Lower leg skin (tissue), 4 donors: ENCODE results near the gene PTEN. TPM values are rescaled to one million over a fixed set of nuclear protein-coding genes. Genes with fewer than 3 reads are reported as not detected.
"Not testable (repeated sequence)": the region's sequence is repeated elsewhere in the genome, so short reads cannot be mapped to it uniquely, and the experiment has no call there.

Experiments
- DNase-seq, 2 donors: peaks; one replicate each; pipeline ENCODE4 v3.0.0-alpha.2; 2019; ENCODE audit warnings: low spot score in 2 of 2
- H3K4me3 ChIP-seq: fragments of 200-600 bp; sonication (generic); 2 replicates; pipeline ENCODE4 v1.5.1; 2017; ENCODE audit warnings: mild to moderate bottlenecking, low read depth; ENCODE audit not compliant: poor library complexity, severe bottlenecking
- CTCF ChIP-seq, 3 donors: fragments of 450-650 bp; IDR thresholded peaks; one replicate each; pipeline ENCODE4 v1.5.1; 2016; ENCODE audit warnings: antibody characterized with exemption in 3 of 3, mild to moderate bottlenecking in 3 of 3, moderate library complexity in 2 of 3
- POLR2A ChIP-seq, 2 donors: fragments of 450-650 bp; IDR thresholded peaks; one replicate each; pipeline ENCODE4 v1.6.1; 2016 to 2017; ENCODE audit warnings: antibody characterized with exemption in 2 of 2, mild to moderate bottlenecking in 1 of 2, moderate library complexity in 1 of 2
- WGBS, 2 donors: methylation state at CpG; one replicate each; pipeline ENCODE4 v1.1.5; 2018; 5-methylcytosine and 5-hydroxymethylcytosine counted together
- intact Hi-C: fragments of 100-400 bp; cut with DNase I; formaldehyde crosslinking; loops from one replicate; pipeline ENCODE4 v1.15.0; 2023; ENCODE audit warnings: low total_unique reads
- total RNA-seq, 4 donors: library from RNA; depleted of rRNA; stranded (reverse); fragments of >200 nt; gene quantifications; one replicate each; pipeline ENCODE4 v1.1.0, GENCODE V29; 2016

PTEN gene
- total RNA-seq, 4 donors from 2014 or later: 54.8 to 87.4 (median 68.8) TPM

- no peak for TF ChIP-seq POLR2A (IDR thresholded peaks at IDR 0.05)
- no peak for TF ChIP-seq CTCF (IDR thresholded peaks at IDR 0.05)
- WGBS, 2 donors: 18 to 22% methylated on average over 29 of the region's 29 CpGs
- intact Hi-C loops: no loop called here
- DNase-seq: no peak
- H3K4me3 ChIP-seq: peak overlapping the region; percentile 90
Measured at GRCh38 chr10:87818505-87819288, 44.7 kb upstream of the PTEN start.

GRCh38 chr10:87819289-87819585 is 44.2 kb upstream of the PTEN start:
- DNase-seq: no peak
- H3K4me3 ChIP-seq: no peak overlapping the region
- intact Hi-C loops: no loop called here
- no peak for TF ChIP-seq CTCF (IDR thresholded peaks at IDR 0.05)
- no peak for TF ChIP-seq POLR2A (IDR thresholded peaks at IDR 0.05)
- WGBS, 2 donors: 91 to 94% methylated on average over 6 of the region's 6 CpGs

DNA sequence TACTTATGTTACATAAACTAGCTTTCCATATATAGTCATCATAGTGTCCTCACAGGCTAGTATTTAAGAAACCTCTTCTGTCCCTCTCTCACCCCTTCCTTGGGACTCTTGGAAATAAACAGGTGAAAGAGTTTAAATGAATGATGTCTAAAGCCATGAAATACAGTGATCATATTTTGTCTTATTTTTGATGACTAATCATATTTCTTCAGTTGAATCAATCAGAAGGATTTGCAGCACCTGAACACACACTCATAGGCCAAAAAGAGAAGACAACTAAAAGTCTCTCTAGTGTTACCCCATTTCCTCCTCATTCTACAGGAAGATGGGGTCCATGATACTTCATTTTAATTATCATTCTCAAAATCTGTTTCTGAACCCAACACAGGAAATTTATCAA is 36.8 kb upstream of the PTEN start:
- intact Hi-C loops: no loop called here
- no peak overlapping the region for H3K4me3 ChIP-seq
- TF ChIP-seq CTCF (IDR thresholded peaks at IDR 0.05): no peak
- no peak for TF ChIP-seq POLR2A (IDR thresholded peaks at IDR 0.05)
- DNase-seq: no peak

DNA sequence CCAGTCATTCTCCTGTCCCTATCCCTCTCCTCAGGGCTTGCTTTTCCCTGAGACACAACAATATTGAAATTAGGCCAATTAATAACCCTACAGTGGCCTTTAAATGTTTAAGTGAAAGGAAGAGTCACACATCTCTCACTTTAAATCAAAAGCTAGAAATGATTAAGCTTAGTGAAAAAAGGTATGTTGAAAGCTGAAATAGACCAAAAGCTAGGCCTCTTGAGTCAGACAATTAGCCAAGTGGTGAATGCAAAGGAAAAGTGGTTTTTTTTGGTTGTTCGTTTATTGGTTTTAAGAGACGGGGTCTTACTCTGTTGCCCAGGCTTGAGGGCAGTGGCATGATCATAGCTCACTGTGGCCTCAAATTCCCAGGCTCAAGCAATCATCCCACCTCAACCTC is 35.7 kb upstream of the PTEN start:
- intact Hi-C loops: no loop called here
- no peak overlapping the region for H3K4me3 ChIP-seq
- no peak for DNase-seq
- TF ChIP-seq POLR2A (IDR thresholded peaks at IDR 0.05) (no peak), CTCF (IDR thresholded peaks at IDR 0.05) (no peak)
- WGBS, 2 donors: 91 to 96% methylated on average over 2 of the region's 2 CpGs

DNA sequence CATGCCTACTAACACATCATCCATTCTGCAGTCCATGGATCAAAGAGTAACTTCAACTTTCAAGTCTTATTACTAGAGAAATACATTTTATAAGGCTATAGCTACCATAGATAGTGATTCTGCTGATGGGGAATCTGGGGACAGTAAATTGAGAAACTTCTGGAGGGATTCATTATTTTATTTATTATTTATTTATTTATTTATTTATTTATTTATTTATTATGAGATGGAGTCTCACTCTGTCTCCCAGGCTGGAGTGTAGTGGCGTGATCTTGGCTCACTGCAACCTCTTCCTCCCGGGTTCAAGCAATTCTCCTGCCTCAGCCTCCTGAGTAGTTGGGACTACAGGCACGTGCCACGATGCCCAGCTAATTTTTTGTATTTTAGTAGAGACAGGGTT is 34.4 kb upstream of the PTEN start:
- intact Hi-C loops, H3K4me3 ChIP-seq, DNase-seq: not testable (repeated sequence)
- WGBS, 2 donors: 92 to 94% methylated on average over 4 of the region's 4 CpGs

DNA sequence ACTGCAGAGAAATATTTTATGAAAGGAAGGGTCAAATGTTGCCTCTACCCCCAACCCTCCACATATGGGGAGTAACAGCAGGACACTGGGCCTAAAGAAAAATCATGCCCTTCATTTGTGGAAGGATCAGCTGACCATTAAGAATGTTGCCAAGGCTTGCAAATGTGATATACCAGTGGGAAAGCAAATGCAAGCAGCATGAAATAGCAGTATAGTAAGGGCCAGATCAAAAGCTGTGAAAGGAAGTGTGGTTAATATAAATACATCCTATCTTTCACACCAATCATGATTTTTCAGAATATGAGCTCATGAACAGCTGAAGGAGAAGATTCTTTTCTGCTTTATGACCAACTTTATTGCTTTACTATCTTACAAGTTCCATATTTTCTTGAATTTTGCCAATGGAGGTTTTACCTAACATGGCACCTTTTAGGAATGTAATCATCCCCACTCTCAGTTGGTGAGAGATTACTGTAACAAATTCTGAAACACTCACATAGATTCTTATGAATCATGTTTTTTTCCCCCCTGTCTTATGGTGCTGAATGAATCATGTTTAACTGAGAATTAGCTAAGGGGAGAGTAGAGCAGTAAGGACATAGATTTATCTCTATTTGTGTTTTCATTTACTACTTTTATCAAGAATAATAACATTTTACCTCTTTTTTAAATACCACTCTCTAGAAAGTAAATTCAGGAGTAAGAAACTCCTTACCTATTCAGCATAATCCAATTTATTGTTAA is 33.3 kb upstream of the PTEN start:
- DNase-seq: no peak
- intact Hi-C loops: no loop called here
- H3K4me3 ChIP-seq: no peak overlapping the region
- TF ChIP-seq CTCF (IDR thresholded peaks at IDR 0.05) (no peak), POLR2A (IDR thresholded peaks at IDR 0.05) (no peak)
